CD4-positive, alpha-beta T cell (primary cell): ENCODE results near the gene SLC30A9. TPM values are rescaled to one million over a fixed set of nuclear protein-coding genes. Genes with fewer than 3 reads are reported as not detected.

ENCODE experiments used
- ATAC-seq: fragments of 200-7000 bp; cut with Tn5 transposase; one replicate; pipeline ENCODE4 v1.10.0; 2022; ENCODE audit warnings: mild to moderate bottlenecking; ENCODE audit not compliant: poor library complexity
- CTCF ChIA-PET: fragments of 350-600 bp; sonication (Branson Sonifier 250); formaldehyde crosslinking; loops from one replicate; lab custom pipeline; 2021; ENCODE audit warnings: antibody characterized with exemption, inconsistent platforms; lab: Charles Lee
- POLR2A ChIA-PET: fragments of 350-600 bp; sonication (Branson Sonifier 250); formaldehyde crosslinking; loops from one replicate; lab custom pipeline; 2021; ENCODE audit warnings: antibody characterized with exemption, inconsistent platforms; lab: Charles Lee
- DNase-seq, 14 experiments: peaks; one replicate each; pipeline ENCODE4 v3.0.0-alpha.2; 2013 to 2020; ENCODE audit warnings: mixed read lengths in 2 of 14
- H3K27ac ChIP-seq, 2 donors: one replicate each; pipeline versions ENCODE4 v1.5.1 to v1.7.0; 2013; ENCODE audit warnings: low read length in 2 of 2, low read depth in 1 of 2, mild to moderate bottlenecking in 1 of 2
- H3K27me3 ChIP-seq, 2 experiments: 1 replicate in 1 of 2; 2 replicates in 1 of 2; pipeline versions ENCODE4 v1.6.1 to v1.7.0; 2013; ENCODE audit warnings: low read length in 2 of 2, control low read depth in 1 of 2, mild to moderate bottlenecking in 1 of 2, moderate library complexity in 1 of 2; ENCODE audit not compliant: insufficient read depth in 2 of 2, control insufficient read depth in 1 of 2
- H3K36me3 ChIP-seq: one replicate; pipeline ENCODE4 v1.6.1; 2013; ENCODE audit warnings: low read length, control low read depth; ENCODE audit not compliant: insufficient read depth
- H3K4me1 ChIP-seq: one replicate; pipeline ENCODE4 v1.6.1; 2013; ENCODE audit warnings: low read length, control low read depth; ENCODE audit not compliant: insufficient read depth
- H3K4me3 ChIP-seq: one replicate; pipeline ENCODE4 v1.5.1; 2013; ENCODE audit warnings: mild to moderate bottlenecking, low read length, moderate library complexity
- H3K9me3 ChIP-seq, 2 experiments: 1 replicate in 1 of 2; 2 replicates in 1 of 2; pipeline versions ENCODE4 v1.6.1 to v1.7.0; 2013; ENCODE audit warnings: low read length in 2 of 2, mild to moderate bottlenecking in 2 of 2, control low read depth in 1 of 2, moderate library complexity in 1 of 2; ENCODE audit not compliant: control insufficient read depth in 1 of 2, insufficient read depth in 1 of 2
- H3K27ac Mint-ChIP-seq: one replicate; pipeline ENCODE4 v1.8.0; 2020; ENCODE audit warnings: mixed read lengths
- H3K27me3 Mint-ChIP-seq: one replicate; pipeline ENCODE4 v1.8.0; 2021; ENCODE audit warnings: mixed read lengths
- H3K36me3 Mint-ChIP-seq: one replicate; pipeline ENCODE4 v1.8.0; 2021; ENCODE audit warnings: low read depth, mixed read lengths
- H3K4me1 Mint-ChIP-seq: one replicate; pipeline ENCODE4 v1.8.0; 2021; ENCODE audit warnings: low read depth, mixed read lengths
- H3K4me3 Mint-ChIP-seq: one replicate; pipeline ENCODE4 v1.8.0; 2020; ENCODE audit warnings: mild to moderate bottlenecking, mixed read lengths
- H3K9me3 Mint-ChIP-seq: one replicate; pipeline ENCODE4 v1.8.0; 2020; ENCODE audit warnings: mixed read lengths
- intact Hi-C, 2 experiments: fragments of 100-400 bp; cut with DNase I in 1 of 2; cut with micrococcal nuclease in 1 of 2; formaldehyde crosslinking; loops; one replicate each; pipeline versions ENCODE4 v1.15.1 to v1.9.0; 2023 to 2025; cut with DNase I, micrococcal nuclease
- total RNA-seq, 174 experiments: library from RNA in 2 of 174; stranded (reverse) in 2 of 174; gene quantifications; one replicate each; pipeline ENCODE4 v1.2.3 and lab custom pipeline; 2021 to 2026
- TF ChIP-seq, protein P1 (sequence below): fragments of 200-600 bp; IDR thresholded peaks from one replicate; pipeline ENCODE4 v1.8.0; 2022; ENCODE audit warnings: antibody characterized with exemption, mild to moderate bottlenecking

Gene SLC30A9
- total RNA-seq, 2 experiments from 2014 or later = 18.2 to 20.4 TPM

- Histone ChIP-seq H3K36me3 (no peaks in the 10 kb centered on the region), H3K9me3 (no peaks in the 10 kb centered on the region), H3K4me1 (no peaks in the 10 kb centered on the region), H3K4me3 (no peak overlapping the region), H3K27ac (no peak overlapping the region), H3K27me3 (no peaks in the 10 kb centered on the region)
- no peak overlapping the region for H3K4me3 Mint-ChIP-seq
- H3K27me3 Mint-ChIP-seq = peaks cover 6% of the 10 kb centered on the region
- H3K27ac Mint-ChIP-seq = no peak overlapping the region
- TF ChIP-seq, protein P1, sequence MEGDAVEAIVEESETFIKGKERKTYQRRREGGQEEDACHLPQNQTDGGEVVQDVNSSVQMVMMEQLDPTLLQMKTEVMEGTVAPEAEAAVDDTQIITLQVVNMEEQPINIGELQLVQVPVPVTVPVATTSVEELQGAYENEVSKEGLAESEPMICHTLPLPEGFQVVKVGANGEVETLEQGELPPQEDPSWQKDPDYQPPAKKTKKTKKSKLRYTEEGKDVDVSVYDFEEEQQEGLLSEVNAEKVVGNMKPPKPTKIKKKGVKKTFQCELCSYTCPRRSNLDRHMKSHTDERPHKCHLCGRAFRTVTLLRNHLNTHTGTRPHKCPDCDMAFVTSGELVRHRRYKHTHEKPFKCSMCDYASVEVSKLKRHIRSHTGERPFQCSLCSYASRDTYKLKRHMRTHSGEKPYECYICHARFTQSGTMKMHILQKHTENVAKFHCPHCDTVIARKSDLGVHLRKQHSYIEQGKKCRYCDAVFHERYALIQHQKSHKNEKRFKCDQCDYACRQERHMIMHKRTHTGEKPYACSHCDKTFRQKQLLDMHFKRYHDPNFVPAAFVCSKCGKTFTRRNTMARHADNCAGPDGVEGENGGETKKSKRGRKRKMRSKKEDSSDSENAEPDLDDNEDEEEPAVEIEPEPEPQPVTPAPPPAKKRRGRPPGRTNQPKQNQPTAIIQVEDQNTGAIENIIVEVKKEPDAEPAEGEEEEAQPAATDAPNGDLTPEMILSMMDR = no peak
- POLR2A ChIA-PET = no interaction called here
- H3K4me1 Mint-ChIP-seq = no peaks in the 10 kb centered on the region
- DNase-seq (no peak), ATAC-seq (no peak)
- no peaks in the 10 kb centered on the region for H3K9me3 Mint-ChIP-seq
- H3K36me3 Mint-ChIP-seq = no peaks in the 10 kb centered on the region
- intact Hi-C loops = no loop called here
- CTCF ChIA-PET = no interaction called here
These were observed 142.7 kb downstream of the SLC30A9 start for GRCh38 chr4:42133006-42133405.

DNA sequence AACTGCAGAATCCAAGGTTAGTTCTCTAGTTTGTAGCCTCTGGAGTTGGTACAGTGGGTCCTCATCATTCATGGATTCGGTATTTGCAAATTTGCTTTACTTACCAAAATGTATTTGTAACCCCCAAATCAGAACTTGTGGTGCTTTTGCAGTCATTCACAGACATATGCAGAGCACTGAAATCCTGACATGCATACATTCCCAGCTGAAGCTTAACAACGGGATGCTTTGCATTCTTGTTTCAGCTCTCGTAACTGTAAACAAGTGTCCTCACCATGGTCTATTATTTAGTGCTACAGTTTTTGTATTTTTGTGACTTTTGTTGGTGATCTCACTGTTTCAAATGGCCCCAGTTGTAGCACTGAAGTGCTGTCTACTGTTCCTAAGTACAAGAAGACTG lies 146.0 kb downstream of the SLC30A9 start:
- CTCF ChIA-PET = no interaction called here
- H3K27ac ChIP-seq = no peak overlapping the region
- H3K9me3 ChIP-seq = no peaks in the 10 kb centered on the region
- H3K4me1 ChIP-seq = no peaks in the 10 kb centered on the region
- no peak overlapping the region for H3K4me3 ChIP-seq
- H3K4me3 Mint-ChIP-seq = no peak overlapping the region
- H3K9me3 Mint-ChIP-seq = no peaks in the 10 kb centered on the region
- H3K27me3 Mint-ChIP-seq = peaks cover 18% of the 10 kb centered on the region
- TF ChIP-seq, protein P1 = no peak
- H3K4me1 Mint-ChIP-seq = no peaks in the 10 kb centered on the region
- no peak overlapping the region for H3K27ac Mint-ChIP-seq
- peaks cover 0 to 2% of the 10 kb centered on the region in 2 experiments for H3K27me3 ChIP-seq
- DNase-seq = no peak
- H3K36me3 ChIP-seq = no peaks in the 10 kb centered on the region
- POLR2A ChIA-PET = no interaction called here
- no peaks in the 10 kb centered on the region for H3K36me3 Mint-ChIP-seq
- no peak for ATAC-seq
- intact Hi-C loops = no loop called here

Other genes starting within 250 kb of the SLC30A9 start
- gene PHOX2B, start 241.8 kb upstream of the SLC30A9 start, total RNA-seq = not detected
- 10 to 100 TPM; 18.0 to 19.7 TPM for gene TMEM33, start 55.1 kb upstream of the SLC30A9 start, total RNA-seq
- gene DCAF4L1, start 8.8 kb upstream of the SLC30A9 start, total RNA-seq = under 1 TPM; 0.19 to 0.22 TPM
- gene BEND4, start 162.1 kb downstream of the SLC30A9 start, total RNA-seq = under 1 TPM; 0.06 to 0.11 TPM